Activated CD4-positive, alpha-beta T cell treated with anti-CD3 and anti-CD28 coated beads for 24 hours (primary cell): ENCODE measurements around the gene NDUFAF3.

Experiments used
- DNase-seq, 2 donors: peaks; one replicate each; pipeline ENCODE4 v3.0.0-alpha.2; 2020; ENCODE audit warnings: low read depth in 2 of 2

Gene NDUFAF3

GRCh38 chr3:49054344-49054862, 32.5 kb downstream of the NDUFAF3 start:
- no peak for DNase-seq

- DNase-seq: no peak
These were observed 35.3 kb downstream of the NDUFAF3 start for GRCh38 chr3:49057268-49057667.

GRCh38 chr3:49058011-49058410, 36.1 kb downstream of the NDUFAF3 start:
- no peak for DNase-seq
